Measurements from ENCODE around the gene FBXO34. TPM values are rescaled to one million over a fixed set of nuclear protein-coding genes. Genes with fewer than 3 reads are reported as not detected.
A peak's percentile ranks its signal among the peaks of the same experiment; 100 is the strongest.

Gene FBXO34
- polyA plus RNA-seq, 1 experiment: 30.9 TPM

GRCh38 chr14:55352201-55352600 lies 81.0 kb downstream of the FBXO34 start:
- Histone ChIP-seq H3K4me3 (ENCODE audit: low read depth, low read length) (no peak overlapping the region), H3K9me3 (ENCODE audit: control insufficient read depth, insufficient read depth, low read length) (no peaks in the 10 kb centered on the region), H3K27me3 (ENCODE audit: control insufficient read depth, insufficient read depth, low read length) (no peaks in the 10 kb centered on the region), H3K27ac (ENCODE audit: low read depth, low read length) (no peak overlapping the region)
- TF ChIP-seq CTCF (IDR thresholded peaks at IDR 0.05; ENCODE audit: low read depth, low read length): no peak
- ChIA-PET CTCF (interaction anchor here (1.0 kb wide), 1 partner anchor 139 kb away, joined by 3 read pairs; no protein-coding TSS in a partner anchor), POLR2A (no interaction called here)
- no peak for DNase-seq (ENCODE audit: low read depth, low spot score)

GRCh38 chr14:55353686-55354467 lies 82.7 kb downstream of the FBXO34 start:
- POLR2A ChIA-PET: no interaction called here

GRCh38 chr14:55354500-55354899 lies 83.3 kb downstream of the FBXO34 start:
- Histone ChIP-seq H3K4me3 (ENCODE audit: low read depth, low read length) (no peak overlapping the region), H3K9me3 (ENCODE audit: control insufficient read depth, insufficient read depth, low read length) (no peaks in the 10 kb centered on the region), H3K27me3 (ENCODE audit: control insufficient read depth, insufficient read depth, low read length) (no peaks in the 10 kb centered on the region), H3K27ac (ENCODE audit: low read depth, low read length) (no peak overlapping the region)
- TF ChIP-seq CTCF (IDR thresholded peaks at IDR 0.05; ENCODE audit: low read depth, low read length): peak; percentile 71
- ChIA-PET CTCF (interaction anchor here (0.6 to 3.5 kb wide), 18 partner anchors 8 to 177 kb away, joined by 3 to 34 read pairs (median 4); partner anchors contain the start of gene FBXO34), POLR2A (no interaction called here)
- no peak for DNase-seq (ENCODE audit: low read depth, low spot score)

More at GRCh38 chr14:55353686-55354467, 82.7 kb downstream of the FBXO34 start:
- CTCF ChIA-PET: interaction anchor here (0.6 to 3.5 kb wide), 17 partner anchors 8 to 142 kb away, joined by 3 to 34 read pairs (median 4); partner anchors contain the start of gene FBXO34
- no peaks in the 10 kb centered on the region for H3K27me3 ChIP-seq (ENCODE audit: control insufficient read depth, insufficient read depth, low read length)
- H3K27ac ChIP-seq (ENCODE audit: low read depth, low read length): no peak overlapping the region
- DNase-seq (ENCODE audit: low read depth, low spot score): no peak
- TF ChIP-seq CTCF (IDR thresholded peaks at IDR 0.05; ENCODE audit: low read depth, low read length): no peak
- no peaks in the 10 kb centered on the region for H3K9me3 ChIP-seq (ENCODE audit: control insufficient read depth, insufficient read depth, low read length)
- no peak overlapping the region for H3K4me3 ChIP-seq (ENCODE audit: low read depth, low read length)

- no peak for TF ChIP-seq CTCF (IDR thresholded peaks at IDR 0.05; ENCODE audit: low read depth, low read length)
- no peak overlapping the region for H3K27ac ChIP-seq (ENCODE audit: low read depth, low read length)
- CTCF ChIA-PET: interaction anchor here (0.9 to 3.5 kb wide), 5 partner anchors 12 to 144 kb away, joined by 3 to 34 read pairs (median 7); partner anchors contain the start of gene FBXO34
- no peak for DNase-seq (ENCODE audit: low read depth, low spot score)
- H3K27me3 ChIP-seq (ENCODE audit: control insufficient read depth, insufficient read depth, low read length): no peaks in the 10 kb centered on the region
- no peaks in the 10 kb centered on the region for H3K9me3 ChIP-seq (ENCODE audit: control insufficient read depth, insufficient read depth, low read length)
- H3K4me3 ChIP-seq (ENCODE audit: low read depth, low read length): no peak overlapping the region
- POLR2A ChIA-PET: no interaction called here
Observed at GRCh38 chr14:55355922-55356321, 84.7 kb downstream of the FBXO34 start.

- POLR2A ChIA-PET: no interaction called here
- DNase-seq (ENCODE audit: low read depth, low spot score): no peak
- no peaks in the 10 kb centered on the region for H3K9me3 ChIP-seq (ENCODE audit: control insufficient read depth, insufficient read depth, low read length)
- no peak for TF ChIP-seq CTCF (IDR thresholded peaks at IDR 0.05; ENCODE audit: low read depth, low read length)
- no peaks in the 10 kb centered on the region for H3K27me3 ChIP-seq (ENCODE audit: control insufficient read depth, insufficient read depth, low read length)
- H3K27ac ChIP-seq (ENCODE audit: low read depth, low read length): no peak overlapping the region
- no peak overlapping the region for H3K4me3 ChIP-seq (ENCODE audit: low read depth, low read length)
- CTCF ChIA-PET: interaction anchor here (1.5 kb wide), 1 partner anchor 11 kb away, joined by 3 read pairs; no protein-coding TSS in a partner anchor
Observed at GRCh38 chr14:55356913-55357312, 85.7 kb downstream of the FBXO34 start.
